Suppressor macrophage (primary cell): ENCODE results near the gene CARD10.
A peak's percentile ranks its signal among the peaks of the same experiment; 100 is the strongest.

Experiments
- DNase-seq, 4 experiments: peaks; one replicate each; pipeline ENCODE4 v3.0.0-alpha.2; 2020 to 2022

CARD10 gene

DNA sequence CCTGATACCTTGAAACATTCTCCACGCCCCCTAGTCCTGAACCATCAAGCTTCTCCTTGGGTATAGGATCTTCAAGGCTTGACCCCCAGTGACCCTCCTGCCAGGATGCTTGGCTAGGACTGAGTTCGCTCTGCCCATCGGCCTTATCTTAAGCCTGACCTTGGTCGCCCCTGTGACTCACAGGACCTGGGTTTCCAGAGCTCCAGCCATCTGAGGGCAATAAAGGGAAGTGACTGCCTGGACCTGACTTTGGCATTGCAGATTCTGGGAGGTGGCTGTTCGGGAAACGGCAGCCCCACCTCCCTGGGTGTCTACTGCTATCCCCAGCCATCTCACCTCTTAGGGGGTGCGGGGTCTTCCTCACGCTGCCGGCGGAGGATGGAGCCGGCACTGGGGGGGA is 15.4 kb downstream of the CARD10 start:
- peak; percentile 47 to 69 (median 66) for DNase-seq

- no peak for DNase-seq
Observed at GRCh38 chr22:37503183-37503683, 16.0 kb downstream of the CARD10 start.

DNA sequence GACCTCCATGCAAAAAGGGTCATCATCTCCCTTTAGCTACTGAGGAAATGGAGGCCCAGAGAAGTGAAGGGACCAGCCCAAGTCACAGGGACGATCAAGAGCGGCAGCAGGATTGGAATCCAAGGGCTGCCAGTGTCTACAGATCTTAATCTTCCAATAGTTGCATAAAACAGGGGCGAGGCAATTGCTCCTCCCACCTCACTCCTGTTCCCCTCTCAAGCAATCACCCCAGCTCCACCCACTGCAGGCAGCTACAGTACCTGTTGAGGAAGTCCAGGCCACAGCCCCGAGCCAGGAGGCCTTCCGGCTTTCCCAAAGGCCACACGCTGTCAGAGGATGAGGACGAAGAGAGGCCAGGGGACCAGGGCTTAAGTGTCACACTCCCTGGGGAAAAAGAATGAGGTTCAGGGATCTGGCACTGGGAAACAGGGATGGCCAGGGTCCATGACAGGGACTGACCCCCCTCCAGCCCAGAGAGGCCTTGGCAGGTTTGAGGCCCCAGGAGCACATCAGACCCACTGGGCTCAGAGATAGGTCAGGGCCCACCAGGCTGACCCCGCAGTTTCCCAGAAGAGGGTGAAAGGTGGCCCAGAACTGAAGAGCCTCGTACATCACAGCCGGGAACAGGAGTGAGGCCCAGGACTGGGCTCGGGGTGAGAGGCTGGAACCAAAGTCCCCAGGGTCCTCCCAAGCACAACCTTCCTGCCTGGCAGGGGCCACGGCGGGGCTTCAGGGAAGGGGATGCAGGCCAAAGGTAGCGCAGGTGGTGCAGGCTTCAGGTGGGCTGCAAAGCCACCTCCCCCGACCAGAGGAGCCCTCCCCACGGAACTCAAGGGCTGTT is 16.7 kb downstream of the CARD10 start:
- DNase-seq, result peak in 2 of 4 experiments; percentile 35 to 36

GRCh38 chr22:37501610-37502341 is 17.4 kb downstream of the CARD10 start:
- no peak for DNase-seq

DNA sequence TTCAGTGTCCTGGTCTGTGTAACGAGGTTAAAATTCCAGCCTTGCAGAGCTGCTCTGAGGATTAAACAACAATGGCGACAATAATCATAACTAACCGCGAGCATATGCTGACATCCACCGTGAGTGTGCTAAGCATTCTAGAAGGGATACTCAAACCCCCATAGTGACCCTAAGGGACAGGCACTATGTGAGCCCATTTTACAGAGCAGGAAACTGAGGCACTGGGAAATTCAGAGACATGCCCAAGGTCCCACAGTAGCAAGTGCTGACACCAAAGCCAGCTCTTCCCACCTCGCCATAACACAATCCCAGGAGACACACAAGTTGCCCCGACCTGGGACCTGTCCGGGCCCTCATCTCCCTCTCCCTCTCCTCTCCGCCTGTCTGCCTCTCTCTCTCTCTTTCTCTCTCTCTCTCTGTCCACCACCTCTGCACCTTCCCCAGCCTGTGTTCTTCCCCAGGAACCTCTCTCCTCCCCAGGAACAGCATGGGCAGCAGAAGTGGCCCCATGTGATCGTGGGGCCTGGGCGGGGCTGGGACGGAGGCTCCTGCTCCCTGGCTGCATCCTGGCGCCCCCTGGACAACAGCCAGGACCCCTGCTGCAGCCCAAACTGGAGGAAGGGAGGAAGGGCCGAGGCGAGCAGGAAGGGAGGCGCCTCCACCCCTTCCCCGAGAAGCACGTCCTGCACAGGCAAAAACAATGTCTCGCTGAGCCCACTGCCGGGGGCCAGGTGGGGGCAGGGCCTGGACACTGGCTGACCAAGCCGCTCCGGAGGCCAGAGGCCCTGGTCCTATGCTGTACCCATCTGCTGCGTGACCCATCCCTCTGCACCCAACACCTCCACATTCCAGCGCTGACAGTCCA is 18.2 kb downstream of the CARD10 start:
- no peak for DNase-seq

- DNase-seq, result no peak
Observed at GRCh38 chr22:37499789-37500540, 19.2 kb downstream of the CARD10 start.

- no peak for DNase-seq
Observed at GRCh38 chr22:37499027-37499707, 20.0 kb downstream of the CARD10 start.

DNA sequence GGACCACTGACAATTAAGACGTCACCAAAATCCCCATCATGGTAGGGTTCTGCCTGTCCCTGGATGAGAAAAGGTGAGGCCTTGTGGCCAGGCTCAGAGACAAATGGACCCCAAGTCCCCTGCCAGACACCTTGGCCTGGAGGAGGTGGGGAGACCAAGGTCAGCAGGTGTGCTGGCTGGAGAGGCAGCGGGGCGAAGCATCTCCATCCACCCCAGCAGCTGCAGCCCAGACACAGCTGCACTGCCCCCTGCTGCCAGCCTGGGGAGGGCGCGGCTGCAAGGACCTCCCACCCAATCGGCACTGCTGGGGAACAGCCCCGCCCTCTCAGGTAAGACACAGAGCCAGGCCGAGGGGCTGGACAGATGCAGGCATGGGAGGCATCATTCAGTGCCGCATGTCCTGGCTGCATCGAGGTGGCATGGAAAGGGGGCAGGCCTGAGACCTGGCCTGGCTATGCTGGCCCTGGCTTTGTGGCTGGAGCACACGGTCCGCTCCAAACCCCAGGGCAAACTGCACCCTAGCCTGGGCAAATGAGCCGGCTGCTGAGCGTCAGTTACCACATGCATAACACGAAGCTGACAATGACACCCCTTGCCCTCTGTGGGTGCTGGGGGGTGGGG is 20.8 kb downstream of the CARD10 start:
- DNase-seq, result peak; percentile 37 to 75 (median 57)

DNA sequence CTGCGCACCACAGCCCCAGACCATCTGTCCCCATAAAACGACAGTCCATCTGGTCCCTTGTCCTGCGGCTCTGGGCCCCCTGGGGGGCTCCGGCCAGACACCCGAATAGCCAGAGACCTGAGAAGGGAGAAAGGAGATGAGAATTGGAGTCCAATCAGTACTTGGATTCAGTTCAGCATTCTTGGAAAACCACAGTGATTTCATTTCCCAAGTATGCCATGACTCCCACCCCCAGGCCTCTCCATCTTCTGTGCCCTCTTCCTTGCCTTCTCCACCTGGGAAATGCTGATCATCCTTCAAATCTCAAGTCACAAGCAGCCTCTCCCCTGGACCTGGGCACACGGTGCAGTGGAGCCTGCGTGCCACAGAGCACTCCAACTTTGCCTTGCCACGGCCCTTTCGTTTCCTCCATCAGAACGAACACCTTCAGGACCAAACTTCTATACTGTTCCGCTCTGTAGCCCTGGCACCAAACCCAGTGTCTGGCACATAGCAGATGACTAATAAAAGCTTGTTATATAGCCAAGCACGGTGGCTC is 22.1 kb downstream of the CARD10 start:
- DNase-seq, result no peak

- no peak for DNase-seq
Observed at GRCh38 chr22:37496651-37497050, 22.6 kb downstream of the CARD10 start.

- DNase-seq, result no peak
Observed at GRCh38 chr22:37493979-37494378, 25.2 kb downstream of the CARD10 start.

- DNase-seq, result peak; percentile 88 to 92 (median 91)
Observed at GRCh38 chr22:37492428-37493344, 26.5 kb downstream of the CARD10 start.

DNA sequence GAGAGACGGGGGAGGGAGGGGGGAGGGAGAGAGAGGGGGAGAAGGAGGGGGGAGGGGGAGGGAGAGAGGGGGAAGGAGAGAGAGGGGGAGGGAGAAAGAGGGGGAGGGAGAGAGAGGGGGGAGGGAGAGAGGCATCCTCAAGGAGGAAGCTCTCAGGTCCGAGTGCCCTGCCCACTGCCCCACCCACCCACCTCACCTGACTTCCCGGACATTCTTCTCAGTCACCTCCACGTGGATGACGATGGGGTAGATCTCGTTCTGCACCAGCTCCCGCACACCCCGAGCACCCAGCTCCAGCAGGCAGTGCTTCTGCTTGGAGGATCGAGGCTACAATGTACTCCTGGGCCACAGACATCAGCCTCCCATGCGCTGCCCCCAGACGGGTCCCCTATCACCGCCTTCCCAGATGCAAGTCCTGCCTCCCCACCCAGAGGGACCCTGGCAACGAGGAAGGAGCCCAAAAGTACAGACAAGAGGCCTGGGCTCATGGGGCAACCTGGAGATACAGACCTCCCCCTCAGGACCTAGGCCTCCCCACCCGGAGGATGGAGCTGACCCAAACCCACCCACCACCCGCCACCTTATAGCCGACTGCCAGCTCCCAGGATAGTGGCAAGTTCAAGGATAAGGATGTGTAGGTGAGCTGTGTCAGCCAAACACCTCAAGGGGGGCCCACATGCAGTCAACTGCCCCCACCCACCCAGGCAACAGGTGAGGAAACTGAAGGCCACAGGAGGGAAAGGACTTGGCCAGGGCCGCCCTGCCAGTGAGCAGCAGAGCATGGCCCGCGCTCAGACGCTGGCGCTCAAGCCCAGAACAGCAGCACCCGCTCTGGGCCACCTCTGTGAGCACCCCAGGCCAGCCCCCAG is 27.4 kb downstream of the CARD10 start:
- DNase-seq, result no peak

DNA sequence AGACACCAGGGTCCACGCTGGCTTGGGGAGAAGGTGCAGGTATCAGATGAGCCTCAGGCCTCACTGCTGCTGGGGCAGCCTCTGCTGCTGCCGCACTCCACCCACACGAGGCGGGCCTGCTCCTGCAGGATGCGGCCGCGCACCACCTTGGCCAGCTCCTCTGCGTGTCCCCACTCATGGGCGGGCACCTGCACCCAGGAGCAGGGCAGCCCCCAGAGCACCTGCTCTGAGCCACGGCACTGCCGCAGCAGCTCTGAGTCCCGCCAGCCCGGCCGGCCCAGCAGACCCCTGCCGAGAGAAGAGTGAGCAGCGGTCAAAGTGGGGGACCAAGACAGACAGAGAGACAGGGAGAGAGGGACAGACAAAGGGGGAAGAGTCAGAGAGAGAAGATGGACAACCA is 28.1 kb downstream of the CARD10 start:
- DNase-seq, result no peak

DNA sequence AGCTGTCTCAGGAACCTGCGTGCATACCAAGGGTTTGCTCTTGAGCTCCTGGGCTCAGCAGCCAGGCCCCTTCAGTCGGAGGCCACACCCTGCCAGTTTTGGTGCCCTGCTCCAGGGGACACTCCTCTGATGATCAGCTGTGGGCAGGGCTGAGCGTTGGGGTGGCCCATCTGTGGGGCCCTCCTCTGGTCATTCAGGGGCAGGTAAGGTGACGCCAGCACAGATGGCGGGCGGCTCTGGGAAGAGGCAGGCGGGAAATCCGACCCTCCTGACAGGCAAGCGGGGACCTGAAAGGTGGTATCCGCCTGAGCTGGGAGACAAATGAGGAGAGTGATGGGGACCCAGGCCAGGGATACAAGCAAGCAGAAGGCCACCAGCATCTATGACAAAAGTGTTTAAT is 29.2 kb downstream of the CARD10 start:
- no peak for DNase-seq

- DNase-seq, result no peak
Observed at GRCh38 chr22:37488337-37489135, 30.7 kb downstream of the CARD10 start.

DNA sequence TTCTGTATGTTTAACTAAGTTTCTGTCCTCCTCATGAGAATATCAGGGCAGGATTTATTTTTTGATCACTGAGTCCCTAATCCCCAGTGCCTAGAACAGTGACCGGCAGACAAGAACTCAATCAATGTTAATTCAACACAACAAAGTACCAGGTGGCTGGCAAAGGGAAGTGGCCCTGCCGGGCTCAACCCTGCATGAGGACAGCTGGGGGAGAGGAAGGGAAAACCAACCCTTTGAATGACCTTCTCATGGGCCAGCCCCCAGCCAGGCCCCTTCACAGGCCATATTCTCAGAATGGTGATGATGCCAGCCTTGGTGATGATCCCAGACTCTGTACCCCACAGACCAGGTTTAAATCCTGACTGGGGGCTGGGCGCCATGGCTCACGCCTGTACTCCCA is 31.6 kb downstream of the CARD10 start:
- DNase-seq, result peak in 3 of 4 experiments; percentile 31 to 43 (median 34)

DNA sequence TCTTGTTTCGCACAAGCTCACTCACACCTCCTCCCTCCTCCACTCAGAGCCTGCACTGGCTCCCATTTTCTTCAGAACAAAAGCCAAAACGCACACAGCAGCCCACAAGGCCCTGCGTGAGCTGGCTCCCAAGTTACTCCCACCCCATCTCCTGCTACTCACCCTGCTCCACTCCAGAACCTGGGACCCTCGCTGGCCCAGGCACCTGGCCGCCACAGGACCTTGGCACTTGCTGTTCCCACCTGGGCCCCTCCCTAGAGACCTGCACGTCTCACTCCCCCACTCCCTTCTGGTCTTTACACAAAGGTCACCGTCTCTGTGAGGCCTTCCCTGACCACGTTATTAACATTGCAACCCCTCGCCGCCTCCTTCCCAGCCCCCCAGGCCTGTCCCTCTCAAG is 32.1 kb downstream of the CARD10 start:
- DNase-seq, result no peak
